Loucy (cell line): ENCODE data around the gene PPP2R2B.

Experiments used
- H2AFZ ChIP-seq: fragments of 200-600 bp; sonication (generic); 2 replicates; pipeline ENCODE4 v1.6.0; 2016; ENCODE audit warnings: antibody characterized with exemption, mild to moderate bottlenecking, low read length, moderate library complexity
- H3F3A ChIP-seq: fragments of 200-600 bp; 2 replicates; pipeline ENCODE4 v1.6.0; 2016; ENCODE audit warnings: antibody characterized with exemption, low read depth, mild to moderate bottlenecking
- H3K27me3 ChIP-seq: fragments of 200-600 bp; sonication (generic); 2 replicates; pipeline ENCODE4 v1.6.1; 2014; ENCODE audit warnings: low read length, mild to moderate bottlenecking; ENCODE audit not compliant: insufficient read depth, poor library complexity, severe bottlenecking
- H3K36me3 ChIP-seq: fragments of 200-600 bp; sonication (generic); 2 replicates; pipeline ENCODE4 v1.6.1; 2016; ENCODE audit warnings: low read length; ENCODE audit not compliant: insufficient read depth
- H3K4me1 ChIP-seq: fragments of 200-600 bp; sonication (generic); 2 replicates; pipeline ENCODE4 v1.5.1; 2014; ENCODE audit warnings: low read length, mild to moderate bottlenecking; ENCODE audit not compliant: insufficient read depth, poor library complexity, severe bottlenecking
- H3K4me2 ChIP-seq: fragments of 200-600 bp; sonication (generic); 2 replicates; pipeline ENCODE4 v1.6.0; 2014; ENCODE audit warnings: antibody characterized with exemption, low read length, low read depth, mild to moderate bottlenecking; ENCODE audit not compliant: poor library complexity, severe bottlenecking
- H3K4me3 ChIP-seq: fragments of 200-600 bp; sonication (generic); 2 replicates; pipeline ENCODE4 v1.5.1; 2014; ENCODE audit warnings: low read length, mild to moderate bottlenecking, mixed read lengths; ENCODE audit not compliant: poor library complexity, severe bottlenecking
- H3K79me2 ChIP-seq: fragments of 200-600 bp; sonication (generic); 2 replicates; pipeline ENCODE4 v1.6.1; 2014; ENCODE audit warnings: low read length; ENCODE audit not compliant: insufficient read depth
- H3K9ac ChIP-seq: fragments of 200-600 bp; sonication (generic); 2 replicates; pipeline ENCODE4 v1.6.0; 2014; ENCODE audit warnings: mild to moderate bottlenecking, low read depth, low read length, moderate library complexity; ENCODE audit not compliant: poor library complexity, severe bottlenecking
- H3K9me2 ChIP-seq: fragments of 200-600 bp; sonication (generic); replicated peaks from 2 replicates; pipeline ENCODE4 v1.6.1; 2016; ENCODE audit warnings: low read depth, low read length, mixed read lengths
- H3K9me3 ChIP-seq: fragments of 200-600 bp; sonication (generic); 2 replicates; pipeline ENCODE4 v1.6.1; 2014; ENCODE audit warnings: mild to moderate bottlenecking, antibody characterized with exemption, low read length, low read depth; ENCODE audit not compliant: insufficient read depth
- H4K20me1 ChIP-seq: fragments of 200-600 bp; sonication (generic); 2 replicates; pipeline ENCODE4 v1.6.0; 2014; ENCODE audit warnings: antibody characterized with exemption, low read length, mild to moderate bottlenecking; ENCODE audit not compliant: insufficient read depth, poor library complexity, severe bottlenecking
- EZH2phosphoT487 ChIP-seq: fragments of 200-600 bp; IDR thresholded peaks from 2 replicates; pipeline ENCODE4 v1.6.1; 2018; ENCODE audit warnings: antibody characterized with exemption, mild to moderate bottlenecking, moderate library complexity, borderline replicate concordance
- TF ChIP-seq, protein P1 (sequence below): fragments of 200-600 bp; sonication (generic); conservative IDR thresholded peaks from 2 replicates; pipeline ENCODE4 v1.5.1; 2014; ENCODE audit warnings: mild to moderate bottlenecking, antibody characterized with exemption, low read length

Gene PPP2R2B

DNA sequence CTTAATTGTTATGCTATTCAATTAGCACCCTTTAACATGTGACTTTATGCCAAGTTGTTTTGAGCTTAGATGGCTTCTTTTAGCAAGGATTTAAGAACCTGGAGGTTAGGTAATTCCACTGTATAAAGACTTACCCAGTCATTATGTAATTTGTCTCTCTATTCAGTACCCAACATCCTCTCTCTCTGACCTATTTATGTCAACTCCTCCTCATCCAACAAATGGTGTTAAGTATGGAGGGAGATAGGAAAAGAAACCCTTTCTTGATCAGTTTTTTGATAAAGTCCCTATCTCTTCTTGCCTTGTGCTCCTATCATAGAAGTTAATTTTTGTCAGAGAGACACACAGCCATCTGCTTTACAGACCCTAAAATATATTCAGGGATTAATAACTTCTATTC, 181.3 kb downstream of the PPP2R2B start:
- H3K27me3 ChIP-seq, result no peaks in the 10 kb centered on the region
- no peaks in the 10 kb centered on the region for H3K36me3 ChIP-seq
- H3K79me2 ChIP-seq, result no peaks in the 10 kb centered on the region
- H3K4me2 ChIP-seq, result no peak overlapping the region
- no peak overlapping the region for H3K4me3 ChIP-seq
- H3K9me3 ChIP-seq, result no peaks in the 10 kb centered on the region
- no peak for TF ChIP-seq EZH2phosphoT487
- TF ChIP-seq, protein P1, sequence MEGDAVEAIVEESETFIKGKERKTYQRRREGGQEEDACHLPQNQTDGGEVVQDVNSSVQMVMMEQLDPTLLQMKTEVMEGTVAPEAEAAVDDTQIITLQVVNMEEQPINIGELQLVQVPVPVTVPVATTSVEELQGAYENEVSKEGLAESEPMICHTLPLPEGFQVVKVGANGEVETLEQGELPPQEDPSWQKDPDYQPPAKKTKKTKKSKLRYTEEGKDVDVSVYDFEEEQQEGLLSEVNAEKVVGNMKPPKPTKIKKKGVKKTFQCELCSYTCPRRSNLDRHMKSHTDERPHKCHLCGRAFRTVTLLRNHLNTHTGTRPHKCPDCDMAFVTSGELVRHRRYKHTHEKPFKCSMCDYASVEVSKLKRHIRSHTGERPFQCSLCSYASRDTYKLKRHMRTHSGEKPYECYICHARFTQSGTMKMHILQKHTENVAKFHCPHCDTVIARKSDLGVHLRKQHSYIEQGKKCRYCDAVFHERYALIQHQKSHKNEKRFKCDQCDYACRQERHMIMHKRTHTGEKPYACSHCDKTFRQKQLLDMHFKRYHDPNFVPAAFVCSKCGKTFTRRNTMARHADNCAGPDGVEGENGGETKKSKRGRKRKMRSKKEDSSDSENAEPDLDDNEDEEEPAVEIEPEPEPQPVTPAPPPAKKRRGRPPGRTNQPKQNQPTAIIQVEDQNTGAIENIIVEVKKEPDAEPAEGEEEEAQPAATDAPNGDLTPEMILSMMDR, result no peak
- no peaks in the 10 kb centered on the region for H3F3A ChIP-seq
- no peaks in the 10 kb centered on the region for H4K20me1 ChIP-seq
- H3K9ac ChIP-seq, result no peak overlapping the region
- no peaks in the 10 kb centered on the region for H3K9me2 ChIP-seq
- no peaks in the 10 kb centered on the region for H3K4me1 ChIP-seq
- no peak overlapping the region for H2AFZ ChIP-seq

DNA sequence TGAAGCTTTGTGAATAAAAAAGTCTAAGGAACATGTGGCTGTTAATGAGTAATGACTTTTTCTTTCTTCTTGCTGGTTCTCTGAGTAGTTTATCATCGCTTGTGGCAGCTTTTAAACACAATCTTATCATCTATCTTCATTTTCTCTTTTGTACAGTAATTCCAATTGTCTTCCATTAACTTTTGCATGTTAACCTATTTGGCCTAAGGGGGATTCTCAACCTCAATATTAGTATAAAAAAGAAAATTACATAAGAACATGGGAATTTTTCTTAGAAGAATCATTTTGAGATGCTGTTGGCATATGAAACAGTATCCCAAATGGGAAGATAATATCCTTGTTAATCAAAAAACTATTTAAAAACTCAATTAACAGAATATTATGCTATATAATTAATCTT, 182.9 kb downstream of the PPP2R2B start:
- Histone ChIP-seq H3K79me2 (no peaks in the 10 kb centered on the region), H3K9me3 (no peaks in the 10 kb centered on the region)

DNA sequence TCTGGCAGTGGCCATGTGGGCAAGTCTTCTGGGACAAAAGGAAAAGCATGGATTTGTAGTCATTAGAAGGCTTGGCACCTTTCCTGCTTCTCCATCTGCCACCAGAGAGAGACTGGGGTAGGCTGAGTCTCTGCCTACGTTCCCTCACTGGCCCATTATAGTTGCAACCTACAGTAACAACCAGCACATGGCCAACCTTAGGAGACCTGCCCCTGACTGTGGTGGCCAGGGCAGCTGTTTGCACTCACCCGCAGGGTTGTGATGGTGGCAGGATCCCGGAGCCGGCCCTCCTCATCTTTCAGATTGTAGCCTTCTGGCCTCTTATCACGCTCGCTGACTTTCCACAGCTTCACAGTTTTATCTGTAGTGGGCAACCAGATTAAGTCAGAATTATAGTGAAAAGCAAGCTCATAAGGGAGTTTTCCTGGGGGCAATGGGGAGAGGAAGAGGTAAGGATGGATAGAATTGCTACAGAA, 187.6 kb downstream of the PPP2R2B start:
- Histone ChIP-seq H3K27me3 (no peaks in the 10 kb centered on the region), H2AFZ (no peak overlapping the region), H3K36me3 (no peaks in the 10 kb centered on the region), H3F3A (no peaks in the 10 kb centered on the region), H3K9me2 (no peaks in the 10 kb centered on the region), H3K9ac (no peak overlapping the region), H3K9me3 (no peaks in the 10 kb centered on the region), H3K4me1 (no peaks in the 10 kb centered on the region), H3K4me3 (no peak overlapping the region), H3K79me2 (no peaks in the 10 kb centered on the region), H4K20me1 (no peaks in the 10 kb centered on the region), H3K4me2 (no peak overlapping the region)
- TF ChIP-seq, protein P1, result no peak
- TF ChIP-seq EZH2phosphoT487, result no peak

More for the DNA sequence above, 182.9 kb downstream of the PPP2R2B start:
- Histone ChIP-seq H3K9ac (no peak overlapping the region), H3K9me2 (no peaks in the 10 kb centered on the region), H3K4me1 (no peaks in the 10 kb centered on the region), H3K27me3 (no peaks in the 10 kb centered on the region), H2AFZ (no peak overlapping the region), H3K4me2 (no peak overlapping the region), H3K36me3 (no peaks in the 10 kb centered on the region), H4K20me1 (no peaks in the 10 kb centered on the region), H3F3A (no peaks in the 10 kb centered on the region), H3K4me3 (no peak overlapping the region)
- TF ChIP-seq, protein P1, result no peak
